GM23338 (cell line): ENCODE results near the gene C1QTNF9. TPM values are rescaled to one million over a fixed set of nuclear protein-coding genes. Genes with fewer than 3 reads are reported as not detected.
"Not testable (repeated sequence)": the region's sequence is repeated elsewhere in the genome, so short reads cannot be mapped to it uniquely, and the experiment has no call there.

ENCODE experiments used
- ATAC-seq: fragments of 200-7000 bp; cut with Tn5 transposase; 3 replicates; pipeline ENCODE4 v1.9.1; 2020
- DNase-seq: peaks from one replicate; pipeline ENCODE4 v3.0.0-alpha.2; 2015; ENCODE audit warnings: low spot score
- H2AFZ ChIP-seq: fragments of 200-600 bp; sonication (generic); 2 replicates; pipeline ENCODE4 v1.8.0; 2016; ENCODE audit warnings: antibody characterized with exemption, mild to moderate bottlenecking, moderate library complexity
- H3F3A ChIP-seq: fragments of 200-600 bp; sonication (generic); replicated peaks from 2 replicates; pipeline ENCODE4 v1.8.0; 2017; ENCODE audit warnings: antibody characterized with exemption, mixed run types, low read depth
- H3K27ac ChIP-seq: fragments of 200-600 bp; sonication (generic); 2 replicates; pipeline ENCODE4 v1.6.1; 2016; ENCODE audit warnings: low read depth
- H3K27me3 ChIP-seq: fragments of 200-600 bp; sonication (generic); 2 replicates; pipeline ENCODE4 v1.8.0; 2016; ENCODE audit warnings: mild to moderate bottlenecking, mixed run types, moderate library complexity; ENCODE audit not compliant: insufficient read depth
- H3K36me3 ChIP-seq: fragments of 200-600 bp; sonication (generic); 2 replicates; pipeline ENCODE4 v1.8.0; 2016; ENCODE audit warnings: mild to moderate bottlenecking; ENCODE audit not compliant: insufficient read depth
- H3K4me1 ChIP-seq: fragments of 200-600 bp; sonication (generic); 2 replicates; pipeline ENCODE4 v1.8.0; 2016; ENCODE audit warnings: mild to moderate bottlenecking, moderate library complexity; ENCODE audit not compliant: insufficient read depth
- H3K4me2 ChIP-seq: fragments of 200-600 bp; sonication (generic); 2 replicates; pipeline ENCODE4 v1.7.1; 2017; ENCODE audit warnings: mixed run types
- H3K4me3 ChIP-seq: fragments of 200-600 bp; sonication (generic); 2 replicates; pipeline ENCODE4 v1.6.1; 2016; ENCODE audit warnings: mixed run types
- H3K79me2 ChIP-seq: fragments of 200-600 bp; sonication (generic); replicated peaks from 2 replicates; pipeline ENCODE4 v1.8.0; 2017; ENCODE audit warnings: mild to moderate bottlenecking; ENCODE audit not compliant: insufficient read depth
- H3K9me2 ChIP-seq: fragments of 200-600 bp; sonication (generic); 2 replicates; pipeline ENCODE4 v1.8.0; 2017; ENCODE audit not compliant: insufficient read depth
- H4K20me1 ChIP-seq: fragments of 200-600 bp; sonication (generic); replicated peaks from 2 replicates; pipeline ENCODE4 v1.8.0; 2017; ENCODE audit warnings: mild to moderate bottlenecking; ENCODE audit not compliant: insufficient read depth
- H3K27ac Mint-ChIP-seq: 2 replicates; pipeline ENCODE4 v1.8.0; 2020; ENCODE audit warnings: inconsistent platforms, mild to moderate bottlenecking, moderate library complexity, mixed read lengths
- H3K27me3 Mint-ChIP-seq: 3 replicates; pipeline ENCODE4 v1.8.0; 2022; ENCODE audit warnings: low read depth, mild to moderate bottlenecking, moderate library complexity, mixed read lengths, inconsistent platforms; ENCODE audit not compliant: insufficient read depth, poor library complexity
- H3K36me3 Mint-ChIP-seq: 3 replicates; pipeline ENCODE4 v1.8.0; 2021; ENCODE audit warnings: low read depth, mild to moderate bottlenecking, inconsistent platforms, moderate library complexity, mixed read lengths
- H3K4me1 Mint-ChIP-seq: 3 replicates; pipeline ENCODE4 v1.8.0; 2020; ENCODE audit warnings: mild to moderate bottlenecking, inconsistent platforms, mixed read lengths
- H3K4me3 Mint-ChIP-seq: 3 replicates; pipeline ENCODE4 v1.8.0; 2021; ENCODE audit warnings: moderate library complexity, mild to moderate bottlenecking, inconsistent platforms, mixed read lengths
- H3K9me3 Mint-ChIP-seq: 3 replicates; pipeline ENCODE4 v1.8.0; 2020; ENCODE audit warnings: moderate library complexity, mild to moderate bottlenecking, inconsistent platforms, mixed read lengths
- CREB1 ChIP-seq: fragments of 250-450 bp; sonication (Bioruptor Pico); IDR thresholded peaks from 2 replicates; pipeline ENCODE4 v1.5.0; 2020; ENCODE audit warnings: low read depth, mild to moderate bottlenecking, moderate library complexity
- EZH2 ChIP-seq: fragments of 200-600 bp; sonication (generic); IDR thresholded peaks from one replicate; pipeline ENCODE4 v1.8.0; 2017; ENCODE audit warnings: antibody characterized with exemption, mild to moderate bottlenecking, low read depth; ENCODE audit not compliant: unreplicated experiment
- EZH2phosphoT487 ChIP-seq: fragments of 200-600 bp; sonication (generic); IDR thresholded peaks from one replicate; pipeline ENCODE4 v1.8.1; 2018; ENCODE audit warnings: antibody characterized with exemption; ENCODE audit not compliant: unreplicated experiment
- JUNB ChIP-seq: IDR thresholded peaks from one replicate; pipeline ENCODE4 v1.6.1; 2016; ENCODE audit warnings: antibody characterized with exemption; ENCODE audit not compliant: unreplicated experiment
- NANOG ChIP-seq: IDR thresholded peaks from 2 replicates; pipeline ENCODE4 v1.6.1; 2016; ENCODE audit warnings: antibody characterized with exemption, borderline replicate concordance
- STAT1 ChIP-seq: IDR thresholded peaks from one replicate; pipeline ENCODE4 v1.6.1; 2016; ENCODE audit warnings: antibody characterized with exemption; ENCODE audit not compliant: unreplicated experiment
- ZNF114 ChIP-seq: fragments of 250-450 bp; sonication (Bioruptor Pico); IDR thresholded peaks from 2 replicates; pipeline ENCODE4 v1.5.0; 2020; ENCODE audit warnings: mild to moderate bottlenecking, moderate library complexity
- ZNF331 ChIP-seq: fragments of 250-450 bp; sonication (Bioruptor Pico); IDR thresholded peaks from 2 replicates; pipeline ENCODE4 v1.5.0; 2020; ENCODE audit warnings: low read depth, mild to moderate bottlenecking, moderate library complexity
- polyA plus RNA-seq: library from polyadenylated mRNA; unstranded; fragments of >200 nt; fragmentation: Nextera tagmentation; extraction: Ambion mirVana; gene quantifications from 2 replicates; pipeline ENCODE4 v1.2.1, GENCODE V29; 2016
- total RNA-seq: library from RNA; depleted of rRNA; stranded (reverse); fragments of >200 nt; shearing (Covaris generic); gene quantifications from 2 replicates; pipeline ENCODE4 v1.2.3, GENCODE V29; 2014
- TF ChIP-seq, protein P1 (sequence below): IDR thresholded peaks from 2 replicates; pipeline ENCODE4 v1.6.1; 2016; ENCODE audit warnings: antibody characterized with exemption
- TF ChIP-seq, protein P2 (sequence below): IDR thresholded peaks from one replicate; pipeline ENCODE4 v1.6.1; 2018; ENCODE audit warnings: antibody characterized with exemption; ENCODE audit not compliant: unreplicated experiment
- TF ChIP-seq, protein P3 (sequence below), 2 experiments: fragments of 200-600 bp in 1 of 2; sonication (generic) in 1 of 2; conservative IDR thresholded peaks; 2 replicates each; pipeline versions ENCODE4 v1.5.1 to v1.6.1; 2016 to 2017; ENCODE audit warnings: antibody characterized with exemption in 2 of 2, low read depth in 2 of 2, mild to moderate bottlenecking in 2 of 2, moderate library complexity in 1 of 2

C1QTNF9 gene
- total and polyA plus RNA-seq, 2 experiments from 2014 or later: not detected

DNA sequence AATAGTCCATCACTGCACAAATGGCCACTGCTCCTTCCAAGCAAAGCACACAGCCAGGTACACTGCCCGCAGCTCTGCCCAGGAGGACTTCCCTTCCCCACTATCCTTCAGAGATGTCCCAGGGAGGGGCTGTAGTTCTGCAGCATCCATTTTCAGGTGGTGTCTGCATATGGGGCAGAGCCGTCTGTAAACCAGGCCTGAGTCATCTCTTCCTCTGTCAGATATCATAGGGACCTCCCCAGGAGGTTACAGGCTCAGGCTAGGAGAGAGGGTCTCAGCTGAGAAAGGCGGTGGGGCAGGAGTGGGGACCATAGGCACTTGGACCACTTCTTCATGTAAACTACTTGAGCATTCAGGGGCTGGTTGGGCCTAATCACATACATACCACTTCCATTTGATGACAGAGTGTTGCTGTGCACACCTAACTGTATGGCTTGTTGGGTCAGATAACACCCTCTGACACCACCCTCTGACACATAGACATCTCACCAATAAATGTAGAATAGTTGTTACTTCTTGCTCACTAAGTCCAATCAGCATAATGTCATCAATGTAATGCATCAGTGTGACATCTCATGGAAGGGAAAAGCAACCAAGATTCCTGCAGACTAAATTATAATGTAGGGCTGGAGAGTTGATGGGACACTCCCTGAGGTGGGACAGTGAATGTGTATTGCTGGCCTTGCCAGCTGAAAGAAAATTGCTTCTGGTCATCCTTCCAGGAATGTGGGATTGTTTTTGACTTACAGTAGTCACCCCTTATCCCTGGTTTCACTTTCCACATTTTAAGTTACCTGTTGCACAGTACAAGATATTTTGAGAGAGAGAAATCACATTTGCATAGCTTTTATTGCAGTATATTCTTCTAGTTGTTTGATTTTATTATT lies 40.6 kb downstream of the C1QTNF9 start:
- H3K27me3 Mint-ChIP-seq, H3K4me1 ChIP-seq, ATAC-seq, H3K36me3 Mint-ChIP-seq, H3K9me3 Mint-ChIP-seq, DNase-seq, H3K27me3 ChIP-seq, H3K9me2 ChIP-seq, H3K27ac ChIP-seq, H2AFZ ChIP-seq, H3K4me1 Mint-ChIP-seq, H3K36me3 ChIP-seq, H3K79me2 ChIP-seq, H3K4me2 ChIP-seq, H4K20me1 ChIP-seq, H3K4me3 Mint-ChIP-seq, H3F3A ChIP-seq, H3K4me3 ChIP-seq, H3K27ac Mint-ChIP-seq: not testable (repeated sequence)

DNA sequence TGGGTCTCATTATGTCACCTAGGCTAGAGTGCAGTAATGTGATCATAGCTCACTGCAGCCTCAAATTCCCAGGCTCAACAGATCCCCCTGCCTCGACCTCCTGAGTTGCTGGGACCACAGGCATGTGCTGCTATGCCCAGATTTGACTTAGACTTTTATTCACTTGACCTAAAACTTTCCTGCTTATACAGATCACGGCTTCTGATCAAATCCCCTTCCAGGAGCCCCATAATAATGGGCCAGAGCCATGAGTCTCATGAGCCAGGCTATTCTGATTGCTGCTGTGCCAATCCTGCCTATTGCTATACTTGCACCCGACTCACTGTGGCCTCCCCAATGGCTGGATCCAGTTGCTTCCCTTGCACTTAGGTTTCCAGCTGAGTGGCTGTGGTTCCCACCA lies 42.0 kb downstream of the C1QTNF9 start:
- DNase-seq (no peak), ATAC-seq (no peak)
- no peak overlapping the region for H3K4me3 ChIP-seq
- peaks cover 4% of the 10 kb centered on the region; the same call in 1 of the 2 replicates for H3F3A ChIP-seq
- Mint-ChIP-seq H3K9me3 (peaks cover 2% of the 10 kb centered on the region; the same call in 1 of the 3 replicates), H3K4me3 (no peak overlapping the region), H3K27ac (no peak overlapping the region), H3K36me3 (no peaks in the 10 kb centered on the region), H3K4me1 (no peaks in the 10 kb centered on the region), H3K27me3 (peaks cover 5% of the 10 kb centered on the region)
- no peak overlapping the region for H3K27ac ChIP-seq
- no peaks in the 10 kb centered on the region for H3K36me3 ChIP-seq
- H2AFZ ChIP-seq: no peak overlapping the region
- no peaks in the 10 kb centered on the region for H3K79me2 ChIP-seq
- H3K9me2 ChIP-seq: no peaks in the 10 kb centered on the region
- no peaks in the 10 kb centered on the region for H4K20me1 ChIP-seq
- H3K4me2 ChIP-seq: no peak overlapping the region
- no peaks in the 10 kb centered on the region for H3K4me1 ChIP-seq
- H3K27me3 ChIP-seq: no peaks in the 10 kb centered on the region
- TF ChIP-seq, protein P1, sequence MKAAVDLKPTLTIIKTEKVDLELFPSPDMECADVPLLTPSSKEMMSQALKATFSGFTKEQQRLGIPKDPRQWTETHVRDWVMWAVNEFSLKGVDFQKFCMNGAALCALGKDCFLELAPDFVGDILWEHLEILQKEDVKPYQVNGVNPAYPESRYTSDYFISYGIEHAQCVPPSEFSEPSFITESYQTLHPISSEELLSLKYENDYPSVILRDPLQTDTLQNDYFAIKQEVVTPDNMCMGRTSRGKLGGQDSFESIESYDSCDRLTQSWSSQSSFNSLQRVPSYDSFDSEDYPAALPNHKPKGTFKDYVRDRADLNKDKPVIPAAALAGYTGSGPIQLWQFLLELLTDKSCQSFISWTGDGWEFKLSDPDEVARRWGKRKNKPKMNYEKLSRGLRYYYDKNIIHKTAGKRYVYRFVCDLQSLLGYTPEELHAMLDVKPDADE: no peak
- no peak for TF ChIP-seq JUNB
- TF ChIP-seq EZH2: no peak
- TF ChIP-seq, protein P2, sequence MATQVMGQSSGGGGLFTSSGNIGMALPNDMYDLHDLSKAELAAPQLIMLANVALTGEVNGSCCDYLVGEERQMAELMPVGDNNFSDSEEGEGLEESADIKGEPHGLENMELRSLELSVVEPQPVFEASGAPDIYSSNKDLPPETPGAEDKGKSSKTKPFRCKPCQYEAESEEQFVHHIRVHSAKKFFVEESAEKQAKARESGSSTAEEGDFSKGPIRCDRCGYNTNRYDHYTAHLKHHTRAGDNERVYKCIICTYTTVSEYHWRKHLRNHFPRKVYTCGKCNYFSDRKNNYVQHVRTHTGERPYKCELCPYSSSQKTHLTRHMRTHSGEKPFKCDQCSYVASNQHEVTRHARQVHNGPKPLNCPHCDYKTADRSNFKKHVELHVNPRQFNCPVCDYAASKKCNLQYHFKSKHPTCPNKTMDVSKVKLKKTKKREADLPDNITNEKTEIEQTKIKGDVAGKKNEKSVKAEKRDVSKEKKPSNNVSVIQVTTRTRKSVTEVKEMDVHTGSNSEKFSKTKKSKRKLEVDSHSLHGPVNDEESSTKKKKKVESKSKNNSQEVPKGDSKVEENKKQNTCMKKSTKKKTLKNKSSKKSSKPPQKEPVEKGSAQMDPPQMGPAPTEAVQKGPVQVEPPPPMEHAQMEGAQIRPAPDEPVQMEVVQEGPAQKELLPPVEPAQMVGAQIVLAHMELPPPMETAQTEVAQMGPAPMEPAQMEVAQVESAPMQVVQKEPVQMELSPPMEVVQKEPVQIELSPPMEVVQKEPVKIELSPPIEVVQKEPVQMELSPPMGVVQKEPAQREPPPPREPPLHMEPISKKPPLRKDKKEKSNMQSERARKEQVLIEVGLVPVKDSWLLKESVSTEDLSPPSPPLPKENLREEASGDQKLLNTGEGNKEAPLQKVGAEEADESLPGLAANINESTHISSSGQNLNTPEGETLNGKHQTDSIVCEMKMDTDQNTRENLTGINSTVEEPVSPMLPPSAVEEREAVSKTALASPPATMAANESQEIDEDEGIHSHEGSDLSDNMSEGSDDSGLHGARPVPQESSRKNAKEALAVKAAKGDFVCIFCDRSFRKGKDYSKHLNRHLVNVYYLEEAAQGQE: no peak
- TF ChIP-seq STAT1: no peak
- no peak for TF ChIP-seq CREB1 (CRISPR knock-in tag)
- TF ChIP-seq ZNF331 (CRISPR knock-in tag): no peak
- TF ChIP-seq NANOG: no peak
- TF ChIP-seq EZH2phosphoT487: no peak
- no peak for TF ChIP-seq ZNF114 (CRISPR knock-in tag)
- TF ChIP-seq, protein P3, sequence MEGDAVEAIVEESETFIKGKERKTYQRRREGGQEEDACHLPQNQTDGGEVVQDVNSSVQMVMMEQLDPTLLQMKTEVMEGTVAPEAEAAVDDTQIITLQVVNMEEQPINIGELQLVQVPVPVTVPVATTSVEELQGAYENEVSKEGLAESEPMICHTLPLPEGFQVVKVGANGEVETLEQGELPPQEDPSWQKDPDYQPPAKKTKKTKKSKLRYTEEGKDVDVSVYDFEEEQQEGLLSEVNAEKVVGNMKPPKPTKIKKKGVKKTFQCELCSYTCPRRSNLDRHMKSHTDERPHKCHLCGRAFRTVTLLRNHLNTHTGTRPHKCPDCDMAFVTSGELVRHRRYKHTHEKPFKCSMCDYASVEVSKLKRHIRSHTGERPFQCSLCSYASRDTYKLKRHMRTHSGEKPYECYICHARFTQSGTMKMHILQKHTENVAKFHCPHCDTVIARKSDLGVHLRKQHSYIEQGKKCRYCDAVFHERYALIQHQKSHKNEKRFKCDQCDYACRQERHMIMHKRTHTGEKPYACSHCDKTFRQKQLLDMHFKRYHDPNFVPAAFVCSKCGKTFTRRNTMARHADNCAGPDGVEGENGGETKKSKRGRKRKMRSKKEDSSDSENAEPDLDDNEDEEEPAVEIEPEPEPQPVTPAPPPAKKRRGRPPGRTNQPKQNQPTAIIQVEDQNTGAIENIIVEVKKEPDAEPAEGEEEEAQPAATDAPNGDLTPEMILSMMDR (conservative IDR thresholded peaks at IDR 0.05; ENCODE audit: low read depth in 2 of 2): no peak
